Dendritic cell treated with granulocyte-macrophage colony-stimulating factor and Interleukin-4, amounts not matched to agents 40 ng/mL and 50 ng/mL, for 4 days (primary cell): ENCODE results near the gene DEGS2.

Experiments used
- H3K27ac Mint-ChIP-seq: one replicate; pipeline ENCODE4 v1.8.0; 2022; ENCODE audit warnings: mild to moderate bottlenecking, mixed read lengths
- H3K27me3 Mint-ChIP-seq: one replicate; pipeline ENCODE4 v1.8.0; 2022; ENCODE audit warnings: mild to moderate bottlenecking, mixed read lengths
- H3K36me3 Mint-ChIP-seq: one replicate; pipeline ENCODE4 v1.8.0; 2022; ENCODE audit warnings: low read depth, mixed read lengths
- H3K4me1 Mint-ChIP-seq: one replicate; pipeline ENCODE4 v1.8.0; 2022; ENCODE audit warnings: low read depth, mixed read lengths
- H3K4me3 Mint-ChIP-seq: one replicate; pipeline ENCODE4 v1.8.0; 2022; ENCODE audit warnings: mild to moderate bottlenecking, moderate library complexity, mixed read lengths
- H3K9me3 Mint-ChIP-seq: one replicate; pipeline ENCODE4 v1.8.0; 2022; ENCODE audit warnings: mixed read lengths
- intact Hi-C: fragments of 100-400 bp; cut with micrococcal nuclease; formaldehyde crosslinking; loops from one replicate; pipeline ENCODE4 v1.15.0; 2022

DEGS2 gene

DNA sequence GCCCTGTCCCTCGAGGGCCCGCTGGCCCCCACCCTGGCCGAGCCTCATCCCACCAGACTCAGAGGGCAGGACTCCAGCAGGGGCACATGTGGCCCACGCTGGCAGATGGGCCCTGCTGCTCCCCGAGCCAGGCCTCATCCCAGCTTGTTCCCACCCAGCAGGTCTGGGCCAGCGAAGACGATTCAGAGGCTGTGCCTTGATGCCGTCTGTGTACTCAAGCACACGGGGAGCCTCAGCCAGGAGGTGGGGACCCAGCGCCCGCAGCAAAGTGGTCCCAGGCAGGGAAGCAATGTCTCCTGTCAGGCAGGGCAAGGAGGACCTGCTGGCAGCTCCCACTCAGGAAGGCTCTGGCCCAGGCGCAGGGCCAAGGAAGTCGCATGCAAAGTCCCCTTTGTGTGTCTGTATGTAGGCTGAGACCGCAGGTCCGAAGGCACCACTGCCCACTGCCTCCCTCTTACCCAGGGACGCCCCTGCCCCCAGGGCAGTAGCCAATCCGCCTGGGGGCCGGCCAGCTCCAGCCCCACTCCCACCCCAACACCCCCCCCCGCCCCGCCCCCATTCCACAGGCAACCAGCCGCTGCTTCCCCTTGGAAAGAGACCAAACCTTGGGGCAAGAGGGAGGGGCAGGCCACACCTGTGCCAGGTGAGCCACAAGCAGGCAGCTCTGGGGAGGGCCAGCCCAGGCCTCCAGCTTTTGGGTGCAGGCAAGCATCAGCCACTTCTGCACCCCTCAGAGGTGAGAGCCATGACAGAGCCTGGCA is 9.4 kb downstream of the DEGS2 start:
- H3K4me3 Mint-ChIP-seq: no peak overlapping the region
- H3K4me1 Mint-ChIP-seq: peaks cover 35% of the 10 kb centered on the region
- H3K27ac Mint-ChIP-seq: no peak overlapping the region
- peaks cover 2% of the 10 kb centered on the region for H3K27me3 Mint-ChIP-seq
- intact Hi-C loops: no loop called here
- peaks cover 18% of the 10 kb centered on the region for H3K36me3 Mint-ChIP-seq
- peaks cover 11% of the 10 kb centered on the region for H3K9me3 Mint-ChIP-seq

DNA sequence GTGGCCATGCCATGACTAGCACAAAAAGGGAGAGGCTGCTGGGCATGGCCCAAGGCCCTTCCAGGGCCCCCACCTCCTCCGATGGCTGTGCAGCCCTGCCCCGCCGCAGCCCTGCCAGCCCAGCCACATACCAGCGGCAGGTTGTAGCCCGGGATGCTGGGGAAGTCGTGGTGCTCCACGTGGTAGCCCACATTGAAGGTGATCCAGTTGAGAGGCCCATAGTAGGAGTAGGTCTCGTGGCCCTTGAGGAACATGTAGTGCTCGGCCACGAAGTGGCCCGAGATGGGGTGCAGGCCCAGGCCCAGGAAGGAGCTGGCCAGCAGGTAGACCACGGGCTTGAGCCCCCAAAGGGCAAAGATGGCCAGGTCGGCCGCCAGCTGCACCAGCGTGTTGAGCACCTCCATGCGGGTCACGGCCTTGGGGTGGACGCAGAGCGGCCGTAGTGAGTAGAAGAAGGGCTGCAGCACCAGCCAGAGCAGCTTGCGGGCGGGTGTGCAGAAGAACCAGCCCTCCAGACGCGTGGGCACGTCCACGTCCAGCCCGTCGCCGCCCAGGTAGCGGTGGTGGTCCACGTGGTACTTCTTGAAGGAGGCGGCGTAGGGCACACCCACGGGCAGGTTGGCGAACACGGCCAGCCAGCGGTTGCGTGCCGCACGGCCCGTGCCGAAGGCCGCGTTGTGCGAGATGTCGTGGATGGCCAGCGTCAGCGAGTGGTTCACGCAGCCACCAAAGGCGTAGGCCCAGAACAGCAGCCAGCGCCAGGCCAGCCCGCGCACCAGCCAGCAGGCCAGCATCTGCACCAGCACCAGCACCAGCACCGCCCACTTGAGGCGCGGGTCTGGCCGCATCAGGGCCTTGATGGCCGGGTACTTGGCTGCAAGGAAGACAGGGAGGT is 10.4 kb downstream of the DEGS2 start:
- Mint-ChIP-seq H3K27me3 (peaks cover 2% of the 10 kb centered on the region), H3K4me3 (no peak overlapping the region), H3K9me3 (peaks cover 2% of the 10 kb centered on the region), H3K36me3 (peaks cover 25% of the 10 kb centered on the region), H3K4me1 (peaks cover 35% of the 10 kb centered on the region), H3K27ac (no peak overlapping the region)
- intact Hi-C loops: no loop called here

DNA sequence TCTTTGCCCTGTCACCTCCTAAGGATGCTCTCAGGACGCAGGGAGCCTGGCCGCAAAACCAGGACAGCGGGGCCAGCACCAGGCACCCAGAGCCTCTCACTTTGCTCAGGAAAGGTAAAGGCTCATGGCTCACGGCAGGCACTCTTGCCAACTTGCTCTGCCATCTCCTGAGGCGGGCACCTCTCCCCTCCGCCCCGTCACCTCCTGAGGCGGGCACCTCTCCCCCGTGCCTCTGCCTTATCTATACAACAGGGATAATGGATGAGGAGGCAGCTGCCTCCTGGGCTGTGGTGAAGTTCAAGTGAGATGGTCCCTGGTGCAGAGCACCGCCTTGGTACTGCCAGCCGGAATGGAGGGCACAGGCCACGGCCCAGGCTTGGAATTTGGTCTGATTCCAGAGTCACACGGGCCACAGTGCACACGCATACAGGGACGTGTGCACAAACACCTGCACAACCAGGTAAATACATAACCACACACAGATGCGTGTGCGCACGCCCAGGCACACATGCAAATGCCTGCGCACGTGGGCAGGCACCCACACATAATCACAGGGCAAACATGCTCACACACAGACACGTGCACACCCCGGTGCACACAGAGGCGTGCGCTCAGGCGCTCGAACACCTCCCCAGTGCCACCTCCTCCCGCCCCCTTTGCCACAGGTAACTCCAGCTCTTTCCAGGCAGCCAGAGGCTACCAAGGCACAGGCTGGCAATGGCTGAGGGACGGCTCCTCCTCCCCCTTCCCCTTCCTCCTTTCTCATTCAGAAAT is 11.6 kb downstream of the DEGS2 start:
- H3K9me3 Mint-ChIP-seq: no peaks in the 10 kb centered on the region
- intact Hi-C loops: loop anchor here (2.0 kb wide), 1 partner anchor 45 kb away; no protein-coding TSS in a partner anchor
- H3K4me3 Mint-ChIP-seq: no peak overlapping the region
- peaks cover 35% of the 10 kb centered on the region for H3K4me1 Mint-ChIP-seq
- peaks cover 2% of the 10 kb centered on the region for H3K27me3 Mint-ChIP-seq
- peaks cover 37% of the 10 kb centered on the region for H3K36me3 Mint-ChIP-seq
- no peak overlapping the region for H3K27ac Mint-ChIP-seq

DNA sequence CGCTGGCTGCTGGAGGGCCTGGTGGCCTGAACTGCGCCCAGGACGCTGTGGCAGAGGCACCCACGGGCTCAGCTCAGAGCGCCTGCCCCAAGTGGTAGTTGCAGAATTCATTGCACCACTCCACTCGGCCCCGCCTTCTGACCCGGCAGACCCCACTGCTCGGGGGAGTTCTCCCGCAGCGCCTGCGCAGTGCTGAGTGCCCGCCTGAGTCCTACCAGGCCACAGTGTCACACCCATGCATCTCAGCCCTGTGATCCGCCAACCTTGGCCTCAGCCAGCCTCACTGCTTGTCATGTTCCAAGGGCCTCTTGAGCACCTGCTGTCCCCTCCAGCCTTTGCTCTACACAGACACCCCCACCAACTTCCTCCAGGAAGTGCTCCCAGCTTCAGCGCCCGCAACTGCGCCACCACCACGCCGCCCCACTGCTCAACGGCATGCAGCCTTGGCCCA is 12.2 kb downstream of the DEGS2 start:
- Mint-ChIP-seq H3K36me3 (peaks cover 44% of the 10 kb centered on the region), H3K4me1 (peaks cover 37% of the 10 kb centered on the region), H3K4me3 (peak overlapping the region; percentile 24), H3K27me3 (peaks cover 2% of the 10 kb centered on the region), H3K9me3 (no peaks in the 10 kb centered on the region), H3K27ac (no peak overlapping the region)
- intact Hi-C loops: loop anchor here (2.0 kb wide), 1 partner anchor 46 kb away; no protein-coding TSS in a partner anchor

DNA sequence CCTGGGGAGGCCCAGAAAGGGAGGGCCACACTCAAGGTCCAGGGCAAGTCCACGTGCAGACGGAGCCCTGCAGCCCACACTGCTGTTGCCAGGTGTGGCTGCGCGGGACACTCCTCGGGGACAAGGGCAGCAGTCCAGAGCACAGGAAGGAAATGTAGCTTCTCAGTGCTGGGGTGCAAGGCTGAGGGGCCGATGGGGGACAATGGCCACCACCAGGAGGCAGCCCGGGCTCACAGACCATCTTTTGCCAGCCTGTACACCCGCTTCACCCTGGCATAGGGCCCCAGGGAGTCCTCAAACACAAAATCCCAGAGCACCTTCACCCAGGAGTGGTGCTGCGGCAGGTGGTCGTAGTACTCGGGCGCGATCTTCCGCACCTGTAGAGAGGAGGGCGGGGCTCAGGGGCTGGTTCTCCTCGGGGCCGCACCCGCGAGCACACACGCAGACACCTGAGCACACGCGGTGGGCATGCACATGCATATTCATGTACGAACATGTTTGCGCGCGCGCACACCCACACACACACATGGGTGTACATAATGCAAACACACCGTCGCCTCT is 12.8 kb downstream of the DEGS2 start:
- H3K9me3 Mint-ChIP-seq: no peaks in the 10 kb centered on the region
- H3K27ac Mint-ChIP-seq: no peak overlapping the region
- peaks cover 43% of the 10 kb centered on the region for H3K4me1 Mint-ChIP-seq
- H3K36me3 Mint-ChIP-seq: peaks cover 50% of the 10 kb centered on the region
- H3K27me3 Mint-ChIP-seq: peaks cover 2% of the 10 kb centered on the region
- intact Hi-C loops: loop anchor here (2.0 kb wide), 1 partner anchor 46 kb away; no protein-coding TSS in a partner anchor
- H3K4me3 Mint-ChIP-seq: no peak overlapping the region

DNA sequence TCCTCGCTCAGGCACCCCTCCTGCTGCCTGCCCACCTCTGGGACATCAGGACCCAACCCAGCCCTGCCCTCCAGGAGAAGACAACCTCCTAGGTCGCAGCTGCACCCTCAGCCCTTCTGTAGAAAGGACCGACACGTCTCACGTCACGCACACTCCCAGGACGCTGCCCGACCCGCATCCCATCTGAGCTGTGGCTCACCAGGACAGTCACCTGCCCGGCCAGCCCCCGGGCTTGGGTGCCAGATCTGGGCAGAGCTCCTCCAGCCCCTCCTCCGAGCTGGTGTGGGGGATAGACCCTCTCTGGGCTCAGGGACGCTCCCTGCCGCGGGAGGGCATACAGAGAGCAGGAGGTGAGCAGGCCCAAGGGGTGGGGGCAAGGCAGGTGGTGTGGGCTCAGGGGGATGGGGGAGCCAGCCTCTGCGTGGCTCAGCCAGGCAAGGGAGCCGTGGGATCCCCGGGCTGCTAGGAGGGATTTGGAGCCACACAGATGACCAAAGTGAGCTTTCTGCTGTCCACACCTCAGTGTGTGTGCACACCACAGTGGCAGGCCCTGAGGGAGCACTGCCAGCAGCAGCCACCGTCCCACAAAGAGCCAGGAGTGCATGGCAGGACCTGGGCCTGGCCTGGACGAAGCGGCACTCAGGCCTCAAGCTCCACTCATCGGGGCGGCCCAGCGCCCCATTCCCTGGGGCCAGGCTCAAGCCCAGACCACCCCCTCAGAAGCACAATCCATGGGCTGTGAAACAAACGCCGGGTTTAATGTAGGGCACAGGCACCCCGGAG is 13.6 kb downstream of the DEGS2 start:
- no peaks in the 10 kb centered on the region for H3K9me3 Mint-ChIP-seq
- H3K27me3 Mint-ChIP-seq: peaks cover 2% of the 10 kb centered on the region
- peaks cover 57% of the 10 kb centered on the region for H3K36me3 Mint-ChIP-seq
- H3K4me3 Mint-ChIP-seq: no peak overlapping the region
- H3K27ac Mint-ChIP-seq: no peak overlapping the region
- intact Hi-C loops: loop anchor here (2.0 kb wide), 1 partner anchor 47 kb away; no protein-coding TSS in a partner anchor
- peaks cover 45% of the 10 kb centered on the region for H3K4me1 Mint-ChIP-seq

DNA sequence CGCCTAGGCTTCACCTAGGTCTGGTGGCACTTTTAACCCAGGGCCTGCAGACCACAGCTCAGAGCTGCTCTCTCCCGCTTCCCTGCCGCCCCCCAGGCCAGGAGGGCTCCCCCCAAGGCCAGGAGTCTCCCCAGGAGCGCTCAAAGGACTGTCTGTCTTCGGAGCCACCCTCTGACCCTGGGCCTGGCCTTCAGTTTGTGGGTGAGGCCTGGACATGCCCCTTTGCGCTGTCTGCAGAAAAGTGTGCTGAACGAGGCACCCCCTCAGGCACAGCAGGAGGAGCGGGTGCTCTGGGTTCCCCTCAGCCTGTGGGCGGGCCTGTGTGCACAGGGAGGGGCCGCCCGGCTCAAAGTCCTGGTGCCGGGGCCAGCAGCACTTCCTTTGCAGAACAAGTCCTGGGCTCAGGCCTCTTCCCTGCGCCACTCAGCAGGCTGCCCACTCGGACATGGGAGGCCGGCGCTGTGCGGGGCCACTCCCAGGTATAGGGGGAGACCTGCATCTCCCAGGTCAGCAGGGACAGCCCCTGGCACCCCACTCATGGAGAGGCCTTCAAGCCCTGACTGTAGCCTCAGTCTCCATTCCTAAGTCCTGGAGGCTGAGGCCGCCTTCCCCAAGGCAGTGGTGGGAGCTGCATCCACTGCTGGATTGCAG is 14.3 kb downstream of the DEGS2 start:
- Mint-ChIP-seq H3K27ac (no peak overlapping the region), H3K9me3 (no peaks in the 10 kb centered on the region), H3K27me3 (peaks cover 2% of the 10 kb centered on the region), H3K36me3 (peaks cover 64% of the 10 kb centered on the region), H3K4me3 (no peak overlapping the region), H3K4me1 (peaks cover 45% of the 10 kb centered on the region)
- intact Hi-C loops: no loop called here

DNA sequence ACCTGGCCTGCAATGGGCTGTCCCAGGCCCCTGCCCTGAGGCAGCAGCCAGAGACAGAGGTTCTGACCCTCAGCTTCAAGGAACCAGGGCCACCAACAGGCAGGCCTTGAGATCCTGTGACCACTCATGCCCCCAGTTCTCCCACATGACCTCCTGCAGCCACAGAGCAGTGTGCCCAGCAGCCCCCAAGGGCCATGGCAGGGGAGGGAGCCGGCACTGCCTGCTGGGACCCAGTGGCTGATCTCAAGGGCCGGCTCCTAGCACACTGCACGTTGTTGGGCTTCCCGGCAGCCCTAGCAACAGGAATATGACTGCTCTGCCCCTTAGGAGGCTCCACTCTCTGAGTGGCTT is 14.8 kb downstream of the DEGS2 start:
- Mint-ChIP-seq H3K36me3 (peaks cover 69% of the 10 kb centered on the region), H3K27ac (no peak overlapping the region), H3K27me3 (peaks cover 2% of the 10 kb centered on the region), H3K9me3 (no peaks in the 10 kb centered on the region), H3K4me1 (peaks cover 47% of the 10 kb centered on the region), H3K4me3 (no peak overlapping the region)
- intact Hi-C loops: no loop called here

DNA sequence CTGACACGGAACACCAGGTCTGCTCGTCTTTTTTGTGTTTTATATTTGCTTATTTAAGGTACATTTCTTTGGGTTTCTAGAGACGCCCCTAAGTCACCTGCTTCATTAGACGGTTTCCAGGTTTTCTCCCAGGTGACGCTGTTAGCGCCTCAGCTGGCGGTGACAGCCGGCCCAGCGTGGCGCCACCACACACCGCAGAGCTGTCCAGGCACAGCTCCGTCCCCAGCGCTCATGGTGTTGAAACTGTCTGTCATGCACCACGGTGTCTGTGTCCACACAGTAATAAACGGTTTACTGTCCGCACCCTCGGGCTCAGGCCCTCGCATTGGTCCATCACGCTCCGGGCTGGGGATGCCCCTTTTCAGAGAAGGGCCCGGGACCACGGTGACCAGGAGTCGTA is 15.5 kb downstream of the DEGS2 start:
- intact Hi-C loops: no loop called here
- H3K4me3 Mint-ChIP-seq: no peak overlapping the region
- H3K36me3 Mint-ChIP-seq: peaks cover 76% of the 10 kb centered on the region
- peaks cover 48% of the 10 kb centered on the region for H3K4me1 Mint-ChIP-seq
- no peaks in the 10 kb centered on the region for H3K9me3 Mint-ChIP-seq
- no peak overlapping the region for H3K27ac Mint-ChIP-seq
- H3K27me3 Mint-ChIP-seq: peaks cover under 1% of the 10 kb centered on the region

DNA sequence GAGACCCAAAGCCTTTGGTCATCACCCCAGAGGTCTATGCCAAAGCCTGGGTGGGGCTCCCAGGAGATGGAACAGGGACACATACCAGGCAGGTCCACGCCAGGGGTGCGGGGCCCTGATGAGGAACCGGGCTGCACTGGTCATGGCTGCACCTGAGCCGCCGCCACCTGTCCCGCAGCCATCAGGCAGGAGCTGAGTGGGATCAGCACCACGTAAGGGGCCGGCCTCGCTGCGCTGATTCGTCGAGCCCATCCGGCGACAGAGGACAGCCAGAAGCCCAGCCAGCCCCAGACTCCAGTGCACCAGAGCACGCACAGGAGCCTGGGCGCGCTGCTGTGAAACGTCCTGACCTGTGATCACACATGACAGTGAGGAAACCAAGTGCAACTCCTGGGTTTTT is 15.9 kb downstream of the DEGS2 start:
- H3K27me3 Mint-ChIP-seq: no peaks in the 10 kb centered on the region
- peaks cover 80% of the 10 kb centered on the region for H3K36me3 Mint-ChIP-seq
- peaks cover 44% of the 10 kb centered on the region for H3K4me1 Mint-ChIP-seq
- H3K9me3 Mint-ChIP-seq: no peaks in the 10 kb centered on the region
- no peak overlapping the region for H3K4me3 Mint-ChIP-seq
- no peak overlapping the region for H3K27ac Mint-ChIP-seq
- intact Hi-C loops: no loop called here

DNA sequence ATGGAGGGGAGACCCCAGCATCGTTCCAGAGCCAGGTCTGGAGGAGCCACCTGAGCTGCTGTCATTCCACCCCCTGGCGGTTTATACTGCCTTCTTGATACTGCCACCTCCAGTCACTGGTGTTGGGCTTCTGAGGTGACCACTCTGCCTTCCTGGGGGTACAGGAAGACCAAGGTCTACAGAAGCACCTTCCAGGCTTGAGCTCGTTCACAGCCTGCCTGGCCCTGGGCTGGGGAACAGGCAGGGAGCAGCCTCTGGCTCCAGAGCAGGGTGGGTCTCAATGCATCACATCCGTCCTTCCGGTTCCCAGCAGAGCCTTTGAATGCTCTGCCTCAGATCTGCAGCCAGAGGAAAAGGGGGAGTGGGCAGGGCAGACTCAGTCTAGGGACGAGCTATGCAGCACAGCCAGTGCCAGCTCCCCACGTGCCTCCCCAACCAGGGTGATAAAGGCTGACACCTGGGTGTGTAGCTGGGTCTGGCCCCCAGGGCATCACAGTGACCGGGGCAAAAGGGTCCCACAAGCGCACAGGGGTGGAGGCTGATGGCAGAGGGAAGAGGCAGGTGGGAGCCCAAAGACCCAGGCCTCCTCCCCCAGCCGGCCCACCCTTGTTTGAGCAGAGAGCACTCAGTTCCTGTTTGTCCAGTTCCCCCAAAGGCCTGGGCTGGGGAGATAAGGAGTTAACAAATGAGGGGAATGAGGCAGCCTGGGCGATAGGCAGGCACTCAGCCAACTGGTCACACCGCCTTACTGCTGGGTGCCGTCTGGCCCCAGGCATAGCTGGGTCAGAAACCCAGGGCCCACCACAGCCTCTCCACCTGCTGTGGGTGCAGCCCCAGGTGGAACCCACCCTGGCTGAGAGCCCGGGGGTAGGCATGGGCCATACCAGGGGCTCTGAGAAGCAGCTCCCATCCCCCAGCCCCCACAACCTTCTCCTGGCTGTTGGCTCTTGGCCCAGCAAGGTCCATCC is 17.1 kb downstream of the DEGS2 start:
- intact Hi-C loops: no loop called here
- Mint-ChIP-seq H3K9me3 (no peaks in the 10 kb centered on the region), H3K27me3 (no peaks in the 10 kb centered on the region), H3K36me3 (peaks cover 92% of the 10 kb centered on the region), H3K27ac (no peak overlapping the region), H3K4me1 (peaks cover 32% of the 10 kb centered on the region), H3K4me3 (no peak overlapping the region)

DNA sequence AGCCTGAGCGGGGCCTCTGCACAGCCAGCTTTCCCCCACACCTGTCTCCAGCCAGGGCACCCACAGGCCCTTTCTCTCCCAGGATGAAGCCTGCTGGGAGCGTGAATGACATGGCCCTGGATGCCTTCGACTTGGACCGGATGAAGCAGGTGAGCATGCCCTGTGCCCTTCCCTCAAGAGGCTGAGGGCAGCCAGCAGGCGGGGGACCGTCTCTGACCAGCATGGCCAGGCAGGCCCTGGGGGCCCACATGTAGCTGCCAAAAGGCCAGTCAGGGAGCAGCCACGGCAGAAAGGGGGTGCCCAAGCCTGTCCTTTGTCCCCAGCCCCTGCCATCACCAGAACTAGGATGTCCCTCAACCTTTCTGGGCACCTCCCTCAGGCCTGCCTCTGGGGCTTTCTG is 18.3 kb downstream of the DEGS2 start:
- peaks cover 20% of the 10 kb centered on the region for H3K4me1 Mint-ChIP-seq
- H3K4me3 Mint-ChIP-seq: no peak overlapping the region
- no peak overlapping the region for H3K27ac Mint-ChIP-seq
- peaks cover 100% of the 10 kb centered on the region for H3K36me3 Mint-ChIP-seq
- intact Hi-C loops: no loop called here
- H3K27me3 Mint-ChIP-seq: no peaks in the 10 kb centered on the region
- H3K9me3 Mint-ChIP-seq: no peaks in the 10 kb centered on the region
